ENCODE measurements around the gene MYO9B. TPM values are rescaled to one million over a fixed set of nuclear protein-coding genes. Genes with fewer than 3 reads are reported as not detected.

The MYO9B gene
- polyA plus RNA-seq, 3 donors = 5.9 to 366 (median 7.5) TPM

GRCh38 chr19:17129377-17129776 lies 53.8 kb downstream of the MYO9B start:
- peaks cover 70% of the 10 kb centered on the region for H3K79me2 ChIP-seq (ENCODE audit: insufficient read depth, low read length)
- WGBS (ENCODE audit: insufficient coverage) = 96% methylated on average over 3 of the region's 12 CpGs
- peaks cover 17 to 30% of the 10 kb centered on the region in 2 donors for H3K36me3 ChIP-seq (replicated peaks in 1 of 2; ENCODE audit: control insufficient read depth in 1 of 2, insufficient read depth in 2 of 2, low read length in 2 of 2)
- H3K4me3 Mint-ChIP-seq = no peak overlapping the region
- peaks cover 55% of the 10 kb centered on the region for H3K4me1 Mint-ChIP-seq
- DNase-seq = no peak
- H3K27ac Mint-ChIP-seq = peak overlapping the region in 5 of 7 donors; percentile 26 to 90 (median 69)
- H3K4me3 ChIP-seq (replicated peaks in 1 of 3; ENCODE audit: low read depth in 2 of 3, low read length in 3 of 3) = no peak overlapping the region
- H2AFZ ChIP-seq (ENCODE audit: insufficient read depth, low read depth, low read length, poor library complexity, severe bottlenecking) = no peak overlapping the region
- peaks cover 48 to 57% of the 10 kb centered on the region in 2 donors for H3K36me3 Mint-ChIP-seq
- no peaks in the 10 kb centered on the region for H3K27me3 ChIP-seq (ENCODE audit: control insufficient read depth in 2 of 2, insufficient read depth in 2 of 2, low read length in 2 of 2)
- peaks cover 0 to 2% (median 0%) of the 10 kb centered on the region in 3 donors for H3K27me3 Mint-ChIP-seq (ENCODE audit: low read depth in 3 of 3)
- peaks cover 33 to 36% of the 10 kb centered on the region in 2 donors for H3K4me1 ChIP-seq (ENCODE audit: control insufficient read depth in 1 of 2, insufficient read depth in 2 of 2, low read length in 2 of 2)
- H3K27ac ChIP-seq (ENCODE audit: low read depth in 1 of 2, low read length in 2 of 2) = peak overlapping the region in 1 of 2 donors; percentile 45
- no peak overlapping the region for H3K9ac ChIP-seq (ENCODE audit: insufficient read depth, low read length, poor library complexity, severe bottlenecking)
- no peaks in the 10 kb centered on the region for H3K9me3 Mint-ChIP-seq
- H3K9me3 ChIP-seq (replicated peaks in 1 of 2; ENCODE audit: control insufficient read depth in 1 of 2, insufficient read depth in 1 of 2, low read length in 2 of 2) = no peaks in the 10 kb centered on the region
- TF ChIP-seq, protein P1, sequence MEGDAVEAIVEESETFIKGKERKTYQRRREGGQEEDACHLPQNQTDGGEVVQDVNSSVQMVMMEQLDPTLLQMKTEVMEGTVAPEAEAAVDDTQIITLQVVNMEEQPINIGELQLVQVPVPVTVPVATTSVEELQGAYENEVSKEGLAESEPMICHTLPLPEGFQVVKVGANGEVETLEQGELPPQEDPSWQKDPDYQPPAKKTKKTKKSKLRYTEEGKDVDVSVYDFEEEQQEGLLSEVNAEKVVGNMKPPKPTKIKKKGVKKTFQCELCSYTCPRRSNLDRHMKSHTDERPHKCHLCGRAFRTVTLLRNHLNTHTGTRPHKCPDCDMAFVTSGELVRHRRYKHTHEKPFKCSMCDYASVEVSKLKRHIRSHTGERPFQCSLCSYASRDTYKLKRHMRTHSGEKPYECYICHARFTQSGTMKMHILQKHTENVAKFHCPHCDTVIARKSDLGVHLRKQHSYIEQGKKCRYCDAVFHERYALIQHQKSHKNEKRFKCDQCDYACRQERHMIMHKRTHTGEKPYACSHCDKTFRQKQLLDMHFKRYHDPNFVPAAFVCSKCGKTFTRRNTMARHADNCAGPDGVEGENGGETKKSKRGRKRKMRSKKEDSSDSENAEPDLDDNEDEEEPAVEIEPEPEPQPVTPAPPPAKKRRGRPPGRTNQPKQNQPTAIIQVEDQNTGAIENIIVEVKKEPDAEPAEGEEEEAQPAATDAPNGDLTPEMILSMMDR (IDR thresholded peaks at IDR 0.05) = no peak
- H3K4me2 ChIP-seq (replicated peaks; ENCODE audit: extremely low read depth, low read length, poor library complexity, severe bottlenecking) = no peak overlapping the region
- no peaks in the 10 kb centered on the region for H4K20me1 ChIP-seq (ENCODE audit: insufficient read depth, low read length)
- intact Hi-C loops (cut with micrococcal nuclease) = no loop called here

DNA sequence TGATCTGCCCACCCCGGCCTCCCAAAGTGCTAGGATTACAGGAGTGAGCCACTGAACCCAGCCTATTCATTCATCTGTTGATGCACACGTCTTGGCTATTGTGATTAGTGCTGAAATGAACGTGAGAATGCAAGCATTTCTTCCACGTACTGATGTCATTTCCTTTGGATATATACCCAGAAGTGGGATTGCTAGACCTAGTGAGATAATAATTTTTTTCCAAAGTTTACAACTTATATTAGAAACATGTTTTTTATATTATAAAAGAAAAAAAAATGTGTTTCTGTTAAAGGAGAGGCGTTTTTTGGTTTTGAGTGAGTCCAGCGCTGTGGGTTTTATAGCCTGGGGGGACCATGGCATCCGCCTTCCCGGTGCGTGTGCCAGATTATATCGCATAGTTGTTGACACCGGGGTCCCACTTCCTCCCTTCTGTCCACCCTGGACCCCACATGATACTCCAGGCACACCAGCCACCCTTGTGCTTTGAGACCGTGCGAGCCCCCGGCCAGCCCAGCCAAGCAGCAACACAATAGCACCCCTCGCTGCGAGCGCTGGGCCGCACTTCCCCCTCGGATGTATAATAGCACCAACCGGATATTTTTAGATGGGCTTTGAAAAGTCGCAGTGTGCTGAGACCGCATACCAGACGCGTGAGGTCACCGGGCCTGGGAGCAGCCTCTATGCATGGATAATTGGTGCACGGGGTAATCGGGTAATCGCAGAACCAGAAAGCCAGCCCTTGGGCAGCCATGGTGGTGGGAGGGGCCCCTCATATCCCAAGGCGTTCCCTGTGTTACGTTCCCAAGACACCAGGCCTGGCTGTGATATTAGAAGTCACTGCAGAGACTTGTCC lies 59.6 kb downstream of the MYO9B start:
- WGBS (ENCODE audit: insufficient coverage) = 5% methylated on average over 20 of the region's 30 CpGs
- peak overlapping the region; percentile 60 for H3K4me2 ChIP-seq (replicated peaks; ENCODE audit: extremely low read depth, low read length, poor library complexity, severe bottlenecking)
- Mint-ChIP-seq H3K4me3 (peak overlapping the region; percentile 72 to 82), H3K4me1 (peaks cover 47% of the 10 kb centered on the region), H3K27ac (peak overlapping the region; percentile 66 to 96 (median 90)), H3K36me3 (peaks cover 45 to 63% of the 10 kb centered on the region in 2 donors), H3K27me3 (ENCODE audit: low read depth in 3 of 3) (peaks cover 0 to 1% (median 0%) of the 10 kb centered on the region in 3 donors), H3K9me3 (peaks cover 0 to 6% (median 3%) of the 10 kb centered on the region in 7 donors)
- intact Hi-C loops (cut with micrococcal nuclease) = loop anchor here in 1 of 2 donors (5.0 kb wide), 2 partner anchors 43 to 58 kb away; partner anchors contain the start of genes HAUS8 and MYO9B
- peak overlapping the region in 1 of 3 experiments; percentile 20 for H3K4me3 ChIP-seq (replicated peaks in 1 of 3; ENCODE audit: low read depth in 2 of 3, low read length in 3 of 3)
- no peaks in the 10 kb centered on the region for H3K9me3 ChIP-seq (replicated peaks in 1 of 2; ENCODE audit: control insufficient read depth in 1 of 2, insufficient read depth in 1 of 2, low read length in 2 of 2)
- peak; percentile 63 to 69 (median 64) for DNase-seq
- peaks cover 13% of the 10 kb centered on the region for H4K20me1 ChIP-seq (ENCODE audit: insufficient read depth, low read length)
- H2AFZ ChIP-seq (ENCODE audit: insufficient read depth, low read depth, low read length, poor library complexity, severe bottlenecking) = no peak overlapping the region
- peaks cover 23 to 26% of the 10 kb centered on the region in 2 donors for H3K4me1 ChIP-seq (ENCODE audit: control insufficient read depth in 1 of 2, insufficient read depth in 2 of 2, low read length in 2 of 2)
- no peak overlapping the region for H3K9ac ChIP-seq (ENCODE audit: insufficient read depth, low read length, poor library complexity, severe bottlenecking)
- peaks cover 3 to 25% of the 10 kb centered on the region in 2 donors for H3K36me3 ChIP-seq (replicated peaks in 1 of 2; ENCODE audit: control insufficient read depth in 1 of 2, insufficient read depth in 2 of 2, low read length in 2 of 2)
- peak overlapping the region; percentile 55 to 74 for H3K27ac ChIP-seq (ENCODE audit: low read depth in 1 of 2, low read length in 2 of 2)
- TF ChIP-seq, protein P1 (IDR thresholded peaks at IDR 0.05) = no peak
- no peaks in the 10 kb centered on the region for H3K27me3 ChIP-seq (ENCODE audit: control insufficient read depth in 2 of 2, insufficient read depth in 2 of 2, low read length in 2 of 2)
- peaks cover 86% of the 10 kb centered on the region for H3K79me2 ChIP-seq (ENCODE audit: insufficient read depth, low read length)

Data from CD14-positive monocyte (primary cell).